Small intestine (tissue), 4 donors: Measurements from ENCODE around the gene SHTN1. TPM values are rescaled to one million over a fixed set of nuclear protein-coding genes. Genes with fewer than 3 reads are reported as not detected.

ENCODE experiments used
- polyA plus RNA-seq, 4 donors: library from polyadenylated mRNA; stranded (reverse) in 3 of 4; unstranded in 1 of 4; fragments of 200-250 nt in 3 of 4; fragments of 120-200 nt in 1 of 4; gene quantifications; one replicate each; pipeline versions ENCODE4 v1.2.1 to v1.2.3, GENCODE V29; 2013
- donor health status: healthy with polysubstance abuse.
- donor health status: Bipolar disorder and iron deficiency.
- donor health status: healthy.

SHTN1 gene
- polyA plus RNA-seq, 4 donors = 8.9 to 47.9 (median 9.8) TPM

Other genes with a start within 250 kb of the SHTN1 start
- under 1 TPM in 2 of 4 donors, not detected in 2; 0.03 to 0.44 TPM for gene ENO4, start 155.7 kb downstream of the SHTN1 start, polyA plus RNA-seq
- gene VAX1, start 133.1 kb upstream of the SHTN1 start, polyA plus RNA-seq = not detected
- not detected for gene KCNK18, start 192.3 kb upstream of the SHTN1 start, polyA plus RNA-seq
- gene SLC18A2, start 235.9 kb upstream of the SHTN1 start, polyA plus RNA-seq = under 1 TPM; 0.22 to 0.57 (median 0.33) TPM